ENCODE measurements around the gene VASH2.
"Not testable (repeated sequence)": the region's sequence is repeated elsewhere in the genome, so short reads cannot be mapped to it uniquely, and the experiment has no call there.

The VASH2 gene

DNA sequence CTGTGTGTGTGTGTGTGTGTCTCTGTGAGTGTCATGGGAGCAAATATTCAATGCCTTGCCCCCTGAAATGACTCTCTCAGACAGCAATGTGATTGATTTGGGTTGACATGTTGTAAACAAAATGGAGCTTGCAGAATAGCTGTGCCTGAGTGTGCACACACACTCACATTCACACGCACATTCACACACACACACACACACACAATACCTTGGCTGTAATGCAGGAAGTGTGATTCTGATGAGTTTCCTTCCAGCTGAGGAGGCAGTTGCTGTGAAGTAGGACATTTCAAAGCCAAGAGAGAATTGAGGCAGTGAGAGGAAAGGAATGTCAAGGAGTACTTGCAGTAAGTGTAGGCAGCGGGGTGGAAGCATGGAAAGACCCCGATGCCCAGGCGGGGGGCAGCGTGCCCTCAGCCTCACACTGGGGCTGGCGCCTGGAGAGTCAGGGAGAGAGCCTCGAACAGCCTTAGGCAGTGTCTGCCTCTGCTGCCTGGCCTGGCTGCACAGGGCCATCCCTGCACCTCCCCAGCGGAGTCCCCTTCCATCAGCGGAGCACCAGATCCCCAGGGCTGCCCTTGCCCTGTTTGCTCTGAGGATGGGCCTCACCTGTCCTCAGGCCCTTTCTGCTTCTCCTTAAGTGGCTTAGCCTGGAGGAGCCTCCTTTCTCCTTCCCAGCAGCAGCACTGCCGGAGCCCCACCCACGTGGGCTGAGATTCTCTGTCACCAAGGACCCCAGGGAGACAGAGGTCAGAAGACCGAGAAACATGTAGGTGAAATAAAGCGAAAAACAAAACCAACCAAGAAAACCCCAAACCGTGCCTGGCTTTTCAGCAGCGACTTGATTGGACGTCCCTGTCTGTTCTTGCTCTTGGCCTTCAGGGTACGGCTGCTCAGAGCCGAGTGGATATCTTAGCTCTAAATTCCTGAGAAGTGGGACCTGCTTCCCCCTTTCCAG lies 9.2 kb downstream of the VASH2 start:
- DNase-seq, result no peak

DNA sequence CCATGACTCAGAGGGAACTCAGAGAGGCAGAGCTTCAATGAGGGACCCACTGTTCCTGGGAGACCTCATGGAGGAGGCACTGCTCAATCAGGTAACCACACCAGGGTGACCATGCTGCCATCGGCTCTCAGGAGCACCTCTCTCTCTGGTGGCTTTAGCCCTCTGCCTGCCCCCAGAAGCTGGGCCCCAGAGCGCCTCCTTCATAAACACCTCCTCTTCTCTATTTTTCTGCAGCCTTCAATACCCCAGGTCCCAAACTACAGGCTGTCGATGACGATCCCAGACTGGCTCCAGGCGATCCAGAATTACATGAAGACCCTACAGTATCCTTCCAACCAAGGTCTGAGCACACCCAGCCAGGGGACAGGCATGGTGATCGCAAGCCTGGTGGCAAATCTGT lies 10.6 kb downstream of the VASH2 start:
- DNase-seq, result no peak

DNA sequence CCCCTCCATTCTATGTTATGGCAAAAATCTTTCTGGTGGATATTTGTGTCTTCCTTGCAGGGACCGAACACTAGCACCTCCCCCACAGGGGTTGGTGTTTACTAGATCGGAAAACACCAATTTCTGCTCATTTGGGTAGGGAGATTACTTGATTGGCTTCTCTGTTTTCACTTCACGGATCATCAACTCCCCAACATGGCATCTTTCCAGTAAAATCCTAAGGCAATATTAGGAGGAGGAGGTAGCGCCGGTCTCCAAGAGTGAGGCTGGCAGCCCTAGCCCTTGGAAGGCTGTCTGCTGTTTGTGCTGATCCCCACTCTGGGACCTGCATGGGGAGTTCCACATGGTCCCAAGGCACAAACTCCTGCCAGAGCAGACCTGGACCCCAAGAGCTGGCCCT lies 12.2 kb downstream of the VASH2 start:
- DNase-seq, result peak; percentile 72

DNA sequence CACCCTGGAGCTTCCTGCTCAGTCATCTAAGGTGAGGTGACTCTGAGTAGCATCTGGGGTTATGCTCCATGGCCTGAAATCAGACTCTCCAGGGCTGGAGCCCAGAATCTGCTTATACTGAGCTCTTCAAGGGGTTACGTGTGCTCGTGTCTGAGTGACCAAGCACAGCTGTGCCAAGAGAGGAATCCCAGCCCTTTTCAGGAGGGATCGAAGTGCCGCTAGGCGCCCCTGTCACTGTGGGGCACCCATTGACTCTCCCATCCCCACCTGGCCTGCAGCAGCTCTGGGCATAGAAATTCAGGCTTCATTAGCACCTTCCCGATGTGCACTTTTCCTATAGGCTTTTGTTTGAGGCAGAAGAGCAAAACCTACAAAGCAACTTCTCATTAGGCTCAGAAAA lies 13.8 kb downstream of the VASH2 start:
- DNase-seq, result no peak

DNA sequence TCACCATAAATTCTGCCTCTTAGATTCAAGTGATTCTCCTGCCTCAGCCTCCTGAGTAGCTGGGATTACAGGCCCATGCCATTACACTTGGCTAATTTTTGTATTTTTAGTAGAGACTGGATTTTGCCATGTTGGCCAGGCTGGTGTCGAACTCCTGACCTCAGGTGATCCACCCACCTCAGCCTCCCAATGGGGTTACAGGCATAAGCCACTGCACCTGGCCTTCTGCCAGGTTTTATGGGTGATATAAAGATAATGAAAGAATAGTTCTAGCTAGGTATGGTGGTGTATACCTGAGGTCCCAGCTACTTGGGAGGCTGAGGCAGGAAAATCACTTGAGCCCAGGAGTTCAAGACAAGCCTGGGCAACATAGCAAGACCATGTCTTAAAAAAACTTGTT lies 14.7 kb downstream of the VASH2 start:
- DNase-seq, result not testable (repeated sequence)

DNA sequence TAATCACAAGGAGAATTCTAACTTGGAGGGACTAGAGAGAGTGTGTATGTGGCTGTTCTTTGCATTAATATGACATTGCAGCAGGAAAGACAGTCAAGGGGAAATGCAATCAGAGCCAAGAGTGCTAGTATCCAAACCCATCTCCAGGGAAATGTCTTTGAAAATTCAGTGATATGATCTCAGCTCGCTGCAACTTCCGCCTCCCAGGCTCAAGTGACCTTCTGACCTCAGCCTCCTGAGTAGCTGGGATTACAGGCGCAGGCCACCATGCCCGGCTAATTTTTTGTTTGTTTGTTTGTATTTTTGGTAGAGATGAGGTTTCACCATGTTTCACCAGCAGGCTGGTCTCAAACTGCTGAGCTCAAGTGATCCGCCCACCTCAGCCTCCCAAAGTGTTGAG lies 16.3 kb downstream of the VASH2 start:
- DNase-seq, result no peak

DNA sequence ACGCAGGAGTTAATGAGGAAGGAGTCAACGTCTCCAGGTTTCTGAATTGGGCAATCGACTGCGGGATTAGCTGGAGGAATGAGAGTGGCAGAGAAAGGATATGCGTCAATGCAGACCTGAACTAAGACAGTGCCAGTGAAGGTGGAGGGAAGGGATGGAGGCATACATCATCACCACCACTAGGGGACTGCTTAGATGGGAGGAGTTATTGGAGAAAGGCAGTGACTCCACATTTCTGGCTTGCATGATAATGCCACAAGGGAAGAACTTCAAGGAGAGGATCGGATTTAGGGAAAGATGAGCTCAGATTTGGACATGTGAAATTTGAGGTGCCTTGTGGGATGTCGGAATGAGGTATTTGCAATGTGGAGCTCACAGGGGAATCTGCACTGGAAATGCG lies 17.5 kb downstream of the VASH2 start:
- DNase-seq, result no peak

DNA sequence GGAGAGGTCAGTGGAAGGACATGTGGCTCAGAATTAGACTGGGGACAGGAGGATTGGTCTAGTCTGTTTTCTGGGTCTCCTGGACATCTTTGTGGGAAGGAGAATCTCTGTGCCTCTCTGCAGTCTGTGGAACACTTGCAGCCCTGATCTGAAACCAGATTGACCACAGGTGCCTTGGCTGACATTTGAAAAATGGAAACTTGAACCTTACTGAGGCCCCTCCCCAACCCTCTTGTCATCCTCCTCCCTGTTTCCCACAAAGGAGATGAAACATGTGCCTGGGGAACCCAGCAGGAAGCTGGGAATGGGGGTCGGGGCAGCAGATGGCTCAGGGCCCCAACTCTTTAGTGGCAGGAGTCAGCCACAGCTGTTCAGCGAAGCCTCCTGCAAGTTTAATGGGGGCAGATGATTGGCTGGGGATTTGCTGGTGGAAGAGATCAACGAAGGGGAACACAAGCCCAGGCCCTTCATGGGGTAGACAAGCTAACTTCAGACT lies 18.1 kb downstream of the VASH2 start:
- no peak for DNase-seq

DNA sequence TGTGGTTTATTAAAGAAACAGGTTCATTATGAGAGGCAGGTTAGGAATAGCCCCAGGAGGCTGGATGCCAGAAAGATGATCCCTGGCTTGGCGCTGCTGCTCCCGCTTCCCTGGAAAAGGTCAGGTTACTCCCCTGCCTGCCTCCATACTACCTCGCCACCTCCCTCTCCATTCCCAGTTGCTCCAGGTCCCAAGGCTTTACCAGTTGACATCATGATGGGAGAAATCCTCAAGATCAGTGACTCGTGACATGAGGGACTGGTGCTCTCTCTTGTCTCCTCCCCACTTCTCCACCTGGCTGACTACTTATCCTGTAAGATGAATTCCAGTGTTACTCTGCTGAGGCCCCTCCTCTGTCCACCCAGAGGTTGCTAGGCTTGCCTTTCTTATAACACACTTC lies 19.7 kb downstream of the VASH2 start:
- no peak for DNase-seq

DNA sequence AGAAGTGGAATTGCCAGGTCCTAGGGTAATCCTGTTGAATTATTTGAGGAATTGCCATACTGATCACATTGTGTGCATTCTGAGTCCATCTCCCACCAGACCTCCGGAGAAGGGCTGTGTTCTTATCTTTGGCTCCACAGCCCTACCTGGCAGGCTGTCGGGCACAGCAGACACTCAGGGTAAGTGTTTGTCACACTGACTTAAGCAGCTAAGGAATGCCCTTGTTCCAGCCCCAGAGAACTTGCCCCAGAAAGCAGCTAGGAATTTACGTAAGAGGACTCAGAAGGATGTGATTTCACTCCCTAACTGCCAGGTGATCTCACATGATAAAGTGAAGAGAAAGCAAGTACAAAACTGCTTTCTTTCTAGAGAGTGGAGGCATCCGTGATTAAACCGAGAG lies 21.0 kb downstream of the VASH2 start:
- no peak for DNase-seq

DNA sequence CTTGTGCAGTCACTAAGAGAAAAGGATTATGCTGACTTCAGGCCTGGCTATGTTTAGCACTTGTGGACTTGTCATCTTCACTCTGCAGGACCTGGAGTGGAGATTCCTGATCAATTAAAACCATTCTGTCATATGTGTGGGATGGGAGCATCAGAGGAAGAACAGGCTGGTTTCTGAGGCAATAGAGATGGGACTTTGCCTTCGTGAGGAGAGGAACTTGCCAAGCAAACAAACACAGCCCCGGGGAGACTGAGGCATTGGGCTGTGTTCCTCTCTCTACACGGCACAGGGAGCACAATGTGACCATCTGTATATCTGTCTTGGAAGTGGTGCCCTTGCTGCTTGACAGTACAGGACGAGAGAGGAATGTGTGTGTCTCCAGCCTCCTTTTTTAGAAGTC lies 23.1 kb downstream of the VASH2 start:
- DNase-seq, result no peak

DNA sequence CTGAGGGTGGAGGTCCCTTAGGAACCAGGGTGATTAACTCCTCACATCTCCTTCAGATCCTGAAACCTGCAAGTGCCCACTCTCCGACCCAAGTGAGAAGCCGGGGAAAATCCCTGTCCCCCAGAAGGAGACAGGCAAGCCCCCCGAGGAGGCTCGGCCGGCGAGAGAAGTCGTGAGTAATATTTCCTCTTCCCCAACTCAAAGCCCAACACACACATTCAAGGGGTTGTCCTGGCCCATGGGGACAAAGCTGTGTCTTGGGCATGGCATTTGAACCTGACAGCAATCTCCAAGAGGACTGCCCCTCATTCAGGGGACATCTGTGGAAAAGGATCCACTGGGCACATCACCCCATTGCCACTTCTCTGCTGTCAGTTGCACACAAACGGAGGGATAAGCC lies 23.6 kb downstream of the VASH2 start:
- no peak for DNase-seq

DNA sequence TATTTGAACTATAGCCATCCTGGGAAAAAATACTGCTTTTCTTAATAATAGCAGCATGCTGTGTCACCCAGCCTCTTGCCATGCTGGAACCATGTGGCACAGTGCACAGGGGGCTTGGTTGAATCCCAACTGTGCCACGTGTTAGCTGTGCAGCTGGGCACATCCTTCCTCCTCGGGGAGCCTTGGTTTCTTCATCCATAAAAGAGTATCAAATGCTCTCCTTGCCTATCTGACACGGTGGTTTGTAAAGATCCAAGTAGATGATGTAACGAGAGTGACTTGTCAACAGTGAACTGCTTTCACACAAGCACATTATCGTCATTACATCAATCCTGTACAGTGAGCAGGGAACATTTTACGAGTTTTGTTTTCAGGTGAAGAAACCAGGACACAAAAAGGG lies 24.4 kb downstream of the VASH2 start:
- no peak for DNase-seq

DNA sequence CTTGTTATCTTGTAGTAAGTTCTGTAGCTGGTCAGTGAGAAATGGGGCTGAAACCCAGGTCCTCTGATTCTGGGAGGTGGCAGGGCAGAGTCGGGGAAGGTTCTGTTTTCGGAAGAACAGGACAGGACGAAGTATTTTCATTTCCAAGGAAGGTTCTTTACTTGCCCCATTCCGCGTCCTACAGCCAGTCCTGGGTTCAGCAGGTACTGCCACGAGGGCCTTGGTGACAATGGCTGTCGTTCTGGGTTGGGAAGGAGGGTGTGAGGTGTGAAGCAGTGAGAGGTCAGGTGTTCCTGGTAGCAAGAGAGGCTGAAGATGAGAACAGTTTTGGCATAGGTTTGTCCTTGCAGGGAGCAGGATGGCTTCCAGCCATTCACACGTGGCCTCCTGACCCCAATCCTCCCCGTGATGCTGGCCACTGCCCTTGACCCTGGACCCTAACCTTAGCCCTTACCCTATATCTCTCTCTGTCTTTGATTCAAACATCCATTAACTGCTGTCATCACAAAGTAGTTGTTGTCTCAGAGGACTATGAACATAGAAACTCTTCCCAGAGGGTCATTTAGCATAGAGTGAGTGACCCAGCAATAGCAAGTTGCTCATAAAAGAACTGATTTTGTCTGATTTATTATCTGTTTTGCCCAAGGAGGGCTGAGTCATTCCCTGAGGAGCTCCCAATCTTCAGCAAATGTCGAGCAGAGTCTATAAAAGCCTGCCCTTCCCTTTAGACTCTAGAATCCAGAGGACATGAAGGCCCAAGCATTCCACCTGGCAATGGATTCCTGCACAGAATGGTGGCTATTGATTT lies 25.0 kb downstream of the VASH2 start:
- DNase-seq, result no peak

DNA sequence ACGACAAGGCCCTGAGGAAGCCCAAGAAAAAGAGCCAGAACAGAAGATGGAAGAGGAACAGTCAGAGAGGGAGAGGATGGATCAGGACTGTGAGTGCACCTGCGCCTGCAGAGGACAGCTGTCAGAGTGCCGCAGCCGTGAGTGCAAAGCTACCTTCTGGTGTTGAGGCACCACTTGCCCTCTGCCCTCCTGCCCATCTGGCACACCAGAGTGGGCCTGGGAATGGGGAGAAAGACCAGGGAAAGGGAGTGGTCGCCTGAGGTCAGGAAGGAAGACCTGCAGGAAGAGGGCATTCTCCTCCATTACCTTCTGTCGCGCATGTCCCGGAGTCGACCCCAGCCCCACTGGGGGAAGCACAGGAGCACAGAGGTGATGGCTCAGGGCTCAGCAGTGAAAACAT lies 26.2 kb downstream of the VASH2 start:
- DNase-seq, result no peak

DNA sequence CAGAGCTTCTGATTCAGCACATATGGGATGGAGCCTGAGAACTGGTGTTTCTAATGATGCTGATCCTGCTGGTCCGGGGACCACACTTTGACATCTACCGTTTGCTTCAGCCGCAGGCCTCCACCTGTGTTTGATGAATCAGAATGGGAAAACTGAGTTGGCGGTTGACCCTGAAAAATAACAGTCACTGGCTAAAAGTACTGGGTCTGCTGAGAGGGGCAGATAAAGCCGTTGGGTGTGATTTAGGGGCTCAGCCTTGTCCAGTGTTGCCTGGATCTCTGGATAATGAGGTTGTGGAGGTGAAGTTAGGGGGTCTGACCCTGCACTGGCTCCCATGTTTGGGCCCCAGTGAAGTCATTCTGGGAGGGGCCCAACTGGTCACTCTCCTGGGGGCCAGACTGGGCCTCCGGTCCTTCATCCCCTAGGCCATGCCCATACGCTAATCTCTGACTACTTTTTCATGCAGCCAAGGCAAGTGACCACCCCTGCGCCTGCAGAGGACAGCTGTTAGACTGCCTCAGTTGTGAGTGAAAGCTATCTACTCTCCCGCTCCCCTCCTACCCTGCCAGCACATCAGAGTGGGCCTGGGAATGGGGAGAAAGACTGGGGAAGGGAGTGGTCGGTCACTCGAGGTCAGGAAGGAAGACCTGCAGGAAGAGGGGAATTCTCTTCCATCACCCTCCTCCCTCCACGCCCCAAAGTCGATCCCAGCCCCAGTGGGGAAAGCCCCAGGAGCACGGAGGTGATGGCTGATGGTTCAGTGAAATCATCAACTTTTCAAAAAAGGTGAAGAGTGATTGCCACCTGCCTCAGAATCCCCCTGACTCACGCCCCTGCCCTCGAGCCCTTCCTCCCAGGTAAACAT lies 27.7 kb downstream of the VASH2 start:
- no peak for DNase-seq

DNA sequence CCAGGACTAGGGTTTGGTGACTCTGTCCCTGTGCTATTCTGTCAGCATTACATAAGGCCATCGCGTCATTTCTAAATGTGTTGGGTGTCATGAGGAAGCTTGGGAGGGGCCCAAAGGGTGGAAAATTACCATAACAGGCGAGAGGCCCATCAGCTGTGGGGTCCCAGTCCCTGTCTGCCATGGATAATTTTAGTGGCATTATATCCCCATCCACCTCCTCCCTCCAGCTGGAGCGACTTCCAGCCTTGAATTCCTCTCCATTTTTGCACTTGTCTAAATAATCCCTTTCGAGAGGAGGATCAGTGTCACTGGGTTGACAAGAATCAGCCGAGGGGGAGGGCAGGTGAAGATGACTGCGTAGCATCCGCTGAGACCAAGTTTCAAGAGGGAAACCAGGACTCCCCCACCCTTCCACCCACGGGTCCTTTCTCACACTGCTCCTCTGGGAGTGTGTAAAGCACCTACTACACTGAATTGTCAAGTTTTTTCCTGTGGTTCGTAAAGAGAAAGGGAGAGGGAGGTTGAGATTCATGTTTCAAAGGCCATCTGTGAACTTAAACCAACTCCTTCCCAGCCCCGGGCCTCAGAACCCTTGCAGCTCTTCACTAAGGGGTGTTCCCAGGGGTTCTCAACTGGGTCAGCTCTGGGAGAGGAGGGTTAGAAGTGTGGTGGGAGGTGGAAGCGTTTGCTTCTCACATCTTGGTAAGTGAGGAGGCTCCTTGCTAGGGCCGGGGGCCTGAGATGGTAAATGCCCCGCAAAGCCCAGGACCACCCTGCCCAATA lies 29.2 kb downstream of the VASH2 start:
- DNase-seq, result no peak

DNA sequence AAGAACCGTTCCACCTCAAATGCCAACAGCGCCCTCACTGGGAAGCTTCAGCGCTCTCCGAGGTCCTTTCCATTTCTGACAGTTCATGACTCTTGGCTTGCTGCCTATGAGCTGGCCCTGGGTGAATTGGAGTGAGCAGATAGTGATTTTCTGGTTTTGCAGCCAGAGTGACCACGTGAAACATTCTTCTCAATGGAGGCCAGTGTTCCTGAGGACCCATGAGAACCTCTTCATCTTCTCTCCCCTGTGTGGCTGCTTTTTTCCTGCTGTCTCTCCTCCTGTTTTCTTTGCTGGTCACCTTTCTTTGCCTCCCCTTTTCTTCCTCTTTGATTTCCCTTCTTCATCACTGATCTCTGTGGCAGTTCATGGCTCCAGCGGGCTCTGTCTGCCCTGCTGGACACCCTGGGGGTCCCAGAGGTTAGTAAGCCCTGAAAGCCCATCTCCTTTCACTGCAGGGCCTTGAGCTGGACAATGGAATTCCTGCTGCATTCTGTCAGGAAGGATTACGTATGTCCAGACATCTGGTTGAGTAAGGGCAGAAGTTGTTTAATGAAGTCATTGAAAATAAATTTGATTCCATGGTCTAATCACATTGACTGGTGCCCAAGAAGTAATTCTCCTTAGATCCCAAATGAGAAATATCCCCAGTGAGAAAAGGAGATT lies 29.9 kb downstream of the VASH2 start:
- DNase-seq, result no peak

DNA sequence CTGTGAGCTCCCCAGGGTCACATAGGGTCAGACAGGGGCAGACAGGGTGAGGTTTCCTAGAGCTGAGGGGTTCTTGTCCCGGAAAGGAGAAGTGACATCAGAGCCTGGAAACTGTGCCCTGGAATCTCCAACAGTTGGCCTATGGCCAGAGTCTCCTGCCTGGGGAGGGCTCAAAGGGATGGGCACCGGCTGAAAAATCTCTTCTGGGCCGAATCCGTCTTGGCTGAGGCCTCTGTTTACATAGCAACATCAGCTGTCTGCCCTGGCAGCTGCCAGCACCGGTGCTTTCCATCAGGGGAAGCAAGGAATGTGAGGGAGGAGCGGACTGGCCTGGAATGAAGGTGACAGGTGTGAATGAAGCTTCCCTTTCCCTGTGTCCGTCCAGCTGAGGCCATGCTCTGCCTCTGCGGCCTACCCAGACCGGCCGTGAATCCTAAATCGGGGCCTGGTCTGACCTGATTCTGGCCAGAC lies 30.7 kb downstream of the VASH2 start:
- peak; percentile 83 for DNase-seq

DNA sequence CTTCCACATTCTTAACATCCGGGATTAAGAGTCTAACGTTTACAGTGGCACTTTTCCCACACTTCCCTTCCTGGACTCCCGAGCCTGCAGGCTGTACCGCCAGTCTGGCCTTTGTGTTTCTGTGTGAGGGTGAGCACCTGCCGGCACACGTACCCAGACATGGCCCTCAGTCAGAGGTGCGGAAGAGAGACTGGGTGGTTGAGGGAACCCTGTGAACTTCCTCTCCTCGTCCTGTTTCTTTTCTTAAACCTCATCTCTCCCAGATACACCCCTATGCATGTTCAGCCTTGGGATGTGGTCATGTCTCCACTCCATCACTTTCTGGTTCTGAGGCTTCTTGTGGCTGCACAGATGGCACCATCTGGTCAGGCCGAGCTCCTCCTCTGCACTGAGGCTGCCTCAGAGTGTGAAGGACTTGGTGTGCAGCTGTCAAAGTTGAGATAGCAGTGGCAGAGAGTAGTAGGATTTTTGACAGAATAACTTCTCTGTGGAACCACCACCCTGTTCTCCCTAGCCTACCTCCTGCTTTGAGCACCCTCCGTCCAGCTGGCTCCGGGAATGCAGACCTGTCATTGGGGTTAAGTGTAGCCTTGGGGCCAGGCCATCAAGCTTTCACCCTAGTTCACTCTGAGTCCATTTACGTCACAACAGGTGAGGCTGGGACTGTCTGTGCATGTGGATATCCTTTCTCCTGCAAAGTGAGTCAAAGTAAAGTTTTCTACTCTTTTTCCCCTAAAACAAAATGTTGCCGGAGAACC lies 31.4 kb downstream of the VASH2 start:
- DNase-seq, result no peak

All from NCI-H1105 treated with DMSO at 0.1 percent for 48 hours (cell line).